Measurements from ENCODE around the gene CSF1R.
"Not testable (repeated sequence)": the region's sequence is repeated elsewhere in the genome, so short reads cannot be mapped to it uniquely, and the experiment has no call there.

The CSF1R gene

GRCh38 chr5:150103678-150104549, 17.6 kb upstream of the CSF1R start:
- no peak for DNase-seq

- DNase-seq, result no peak
Observed at GRCh38 chr5:150101023-150101422, 14.7 kb upstream of the CSF1R start.

GRCh38 chr5:150097152-150097551, 10.8 kb upstream of the CSF1R start:
- no peak for DNase-seq

GRCh38 chr5:150092159-150092787, 5.9 kb upstream of the CSF1R start:
- no peak for DNase-seq

DNA sequence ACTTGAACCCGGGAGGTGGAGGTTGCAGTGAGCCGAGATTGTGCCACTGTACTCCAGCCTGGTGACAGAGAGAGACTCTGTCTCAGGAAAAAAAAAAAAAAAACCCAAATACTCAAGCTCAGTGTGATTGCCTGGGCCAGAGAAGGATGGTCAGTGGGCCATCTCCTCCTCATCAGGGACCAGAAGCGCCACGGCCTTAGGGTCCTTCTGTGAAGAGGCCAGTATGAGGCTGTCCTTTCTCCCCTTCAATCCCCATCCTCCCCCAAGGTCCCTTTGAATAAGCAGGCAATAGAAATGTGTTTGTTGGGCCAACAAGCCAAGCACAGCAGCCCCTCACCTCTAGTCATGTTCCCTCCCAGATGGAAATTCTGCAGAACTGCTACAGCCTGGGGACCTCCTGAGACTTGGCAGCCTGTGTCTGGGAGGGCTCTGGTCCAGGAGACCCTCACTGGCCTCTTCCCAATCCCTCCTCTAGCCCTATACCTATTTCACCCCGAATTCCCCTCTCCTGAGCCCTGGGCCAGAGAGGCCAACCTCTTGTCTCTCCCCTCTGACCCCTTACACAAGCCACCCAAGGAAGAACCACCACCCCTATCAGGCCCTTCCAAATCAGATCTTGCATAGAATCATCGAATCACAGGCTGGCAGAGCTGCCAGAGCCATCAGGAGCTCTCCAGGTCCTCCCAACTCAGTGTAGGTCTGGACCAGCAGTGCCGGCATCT, 1.0 kb downstream of the CSF1R start:
- no peak for DNase-seq

- DNase-seq, result not testable (repeated sequence)
Observed at GRCh38 chr5:150084754-150085153, 1.6 kb downstream of the CSF1R start.

DNA sequence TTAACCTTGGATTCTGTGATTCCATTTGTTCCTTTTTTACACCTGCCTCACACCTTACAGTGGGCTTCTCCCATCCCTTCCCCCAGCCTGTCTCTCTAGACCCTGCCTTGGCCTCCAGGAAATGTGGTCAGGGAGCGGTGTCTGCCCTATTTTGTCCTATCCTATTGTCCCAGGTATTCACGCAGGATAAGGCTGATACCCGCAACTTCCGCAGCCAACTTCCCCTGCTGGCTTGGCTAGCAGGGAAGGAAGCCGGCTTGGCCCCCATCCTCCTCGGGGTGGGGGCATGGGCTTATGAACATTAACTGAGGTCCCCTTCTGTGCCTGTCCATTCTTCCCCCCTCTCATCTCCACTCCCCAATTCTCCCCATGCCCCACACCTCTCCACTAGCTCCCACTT, 3.5 kb downstream of the CSF1R start:
- DNase-seq, result no peak

- DNase-seq, result no peak
Observed at GRCh38 chr5:150082374-150082773, 4.0 kb downstream of the CSF1R start.

DNA sequence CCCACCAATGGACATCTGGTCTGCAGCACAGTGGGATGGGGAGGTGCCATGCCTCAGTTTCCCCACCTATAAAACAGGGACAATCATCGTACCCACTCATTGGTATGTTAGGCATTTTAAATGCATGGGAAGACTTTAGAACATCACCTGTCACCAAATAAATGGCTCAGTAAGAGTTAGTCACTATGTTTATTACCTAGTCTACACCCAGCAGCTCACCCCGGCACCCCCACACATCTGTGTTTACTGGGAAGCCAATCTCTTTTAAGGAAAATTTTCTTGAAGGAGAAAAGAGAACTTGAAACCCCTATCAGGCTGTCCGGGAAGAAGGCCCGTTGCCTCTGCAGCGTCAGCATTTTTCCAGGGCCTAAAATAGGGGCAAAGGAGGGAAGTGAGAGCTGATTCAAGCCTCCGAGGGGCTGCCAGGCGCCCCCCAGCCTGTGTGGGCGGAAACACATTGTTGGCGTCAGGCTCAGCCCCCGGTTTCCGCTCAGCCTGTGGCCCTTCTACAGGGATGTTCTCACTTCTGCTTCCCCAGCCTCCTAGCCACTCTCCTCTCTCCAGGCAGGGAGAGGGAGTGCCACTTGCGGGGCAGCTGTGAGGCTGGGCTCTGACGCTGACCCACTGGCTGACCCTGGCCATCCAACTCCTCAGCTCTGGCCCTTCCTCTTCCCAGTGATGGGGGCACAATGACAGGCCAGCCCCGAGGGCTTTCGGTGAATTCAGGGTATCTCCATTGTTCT, 4.6 kb downstream of the CSF1R start:
- peak; percentile 37 for DNase-seq

- DNase-seq, result no peak
Observed at GRCh38 chr5:150080696-150081435, 5.5 kb downstream of the CSF1R start.

GRCh38 chr5:150079909-150080461, 6.4 kb downstream of the CSF1R start:
- no peak for DNase-seq

- no peak for DNase-seq
Observed at GRCh38 chr5:150078802-150079689, 7.3 kb downstream of the CSF1R start.

DNA sequence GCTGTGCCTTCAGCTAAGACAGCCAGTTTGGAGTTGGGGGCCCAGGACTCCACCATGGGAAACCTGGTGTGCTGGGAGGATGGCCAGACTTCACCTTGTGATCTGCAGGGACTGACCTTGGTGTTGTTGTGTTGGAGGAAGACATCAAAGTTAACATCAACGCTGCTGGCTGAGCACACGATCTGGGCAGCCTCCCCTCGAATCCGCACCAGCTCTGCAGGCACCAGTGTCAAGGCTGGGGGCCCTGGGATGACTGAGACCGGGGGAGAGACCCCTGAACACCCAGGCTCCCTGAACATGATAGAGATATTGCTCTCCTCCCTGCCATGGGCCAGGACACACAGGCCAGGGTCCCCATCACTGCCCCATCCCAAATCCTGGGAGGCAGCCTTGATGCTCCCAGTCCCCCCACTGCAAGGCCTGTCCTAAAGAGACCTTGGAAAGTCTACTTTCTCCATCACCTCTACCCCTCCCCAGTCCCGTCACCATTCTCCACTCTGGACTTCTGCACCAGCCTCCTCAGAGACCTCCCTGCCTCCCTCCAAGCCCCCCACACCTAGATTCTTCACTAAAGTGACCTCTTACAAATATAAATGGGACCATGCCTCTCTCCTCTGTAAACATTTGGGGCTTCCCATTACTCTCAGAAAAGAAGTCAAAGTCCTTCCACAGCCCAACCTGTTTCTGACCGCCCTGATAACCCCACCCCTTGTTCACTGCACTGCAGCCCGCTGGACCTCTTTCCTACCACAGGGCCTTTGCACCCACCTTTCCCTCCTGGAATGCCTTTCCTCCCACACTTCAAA, 8.2 kb downstream of the CSF1R start:
- no peak for DNase-seq

DNA sequence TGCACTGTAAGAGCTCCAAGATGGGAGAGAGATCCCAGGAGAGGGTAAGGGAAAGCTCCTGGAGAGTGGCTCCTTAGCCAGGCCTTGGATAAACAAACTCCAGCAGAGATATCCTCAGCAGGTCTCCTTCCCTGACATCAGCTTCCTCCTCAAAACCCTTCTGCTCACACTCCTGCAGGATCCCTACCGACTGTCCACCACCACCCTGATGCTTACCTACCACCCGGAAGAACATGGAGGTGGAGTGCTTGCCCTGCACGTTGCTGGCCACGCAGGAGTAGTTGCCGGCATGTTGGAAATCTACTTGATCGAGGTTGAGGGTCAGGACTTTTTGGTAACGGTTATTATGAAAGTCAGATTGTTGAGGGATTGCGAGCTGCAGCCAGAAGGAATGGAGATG, 9.3 kb downstream of the CSF1R start:
- DNase-seq, result no peak

DNA sequence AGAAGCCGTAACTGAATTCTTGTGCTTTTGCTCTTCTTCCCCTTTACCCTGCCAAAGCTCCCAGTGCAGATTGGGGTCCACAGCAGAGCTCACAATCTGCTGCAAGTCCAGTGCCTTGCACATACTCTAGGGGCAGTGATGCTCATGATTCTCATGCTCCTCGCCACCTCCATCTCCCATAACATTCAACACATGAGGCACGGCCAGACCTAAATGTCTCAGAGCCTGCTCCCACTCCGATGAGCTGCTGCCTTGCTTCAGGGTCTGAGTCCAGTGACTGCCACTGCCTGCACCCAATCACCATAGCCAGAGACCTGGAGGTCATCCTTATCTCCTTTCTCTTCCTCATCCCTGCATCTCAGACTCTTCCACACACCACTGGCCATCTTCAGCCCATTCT, 10.5 kb downstream of the CSF1R start:
- no peak for DNase-seq

DNA sequence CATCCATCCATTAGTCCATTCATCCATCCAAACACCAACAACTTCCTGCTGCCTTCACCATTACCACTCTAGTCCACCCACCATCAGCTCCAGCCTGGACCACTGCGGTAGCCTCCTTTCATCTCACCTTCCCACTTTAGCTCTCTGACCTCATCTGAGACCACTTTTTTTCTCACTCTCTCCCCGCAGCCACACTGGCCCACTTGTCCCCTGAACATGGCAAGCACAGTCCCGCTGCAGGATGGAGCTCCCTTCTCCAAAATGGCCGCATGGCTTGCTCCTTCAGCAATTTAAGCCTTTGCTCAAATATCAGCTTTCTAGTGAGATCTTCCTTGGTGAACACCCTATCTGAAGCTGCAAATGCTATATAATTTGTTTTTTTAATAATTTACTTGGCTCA, 11.1 kb downstream of the CSF1R start:
- DNase-seq, result no peak

DNA sequence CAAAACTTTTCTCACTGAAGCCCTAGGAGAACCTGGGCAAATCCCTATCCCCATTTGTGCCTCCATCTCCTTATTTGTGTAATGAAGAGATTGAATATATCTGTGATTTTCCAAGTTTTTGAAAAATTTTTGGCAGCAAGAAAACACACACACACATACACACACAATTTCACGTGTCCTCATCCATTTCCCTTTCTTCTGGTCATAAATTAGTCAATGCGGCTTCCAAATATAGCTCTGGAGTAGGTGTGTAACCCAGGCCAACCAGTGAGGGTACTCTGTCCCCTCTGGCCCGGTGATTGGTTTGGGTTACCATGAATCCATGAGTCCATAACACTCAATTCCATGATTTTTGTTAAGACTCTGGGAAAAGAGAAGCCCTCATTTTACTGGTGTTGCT, 12.7 kb downstream of the CSF1R start:
- DNase-seq, result no peak

- DNase-seq, result no peak
Observed at GRCh38 chr5:150073086-150073625, 13.2 kb downstream of the CSF1R start.

- no peak for DNase-seq
Observed at GRCh38 chr5:150070821-150071220, 15.5 kb downstream of the CSF1R start.
